ENCODE data around the gene KCNIP1. TPM values are rescaled to one million over a fixed set of nuclear protein-coding genes. Genes with fewer than 3 reads are reported as not detected.

The KCNIP1 gene
- total RNA-seq, 1 experiment from 2014 or later: not detected

DNA sequence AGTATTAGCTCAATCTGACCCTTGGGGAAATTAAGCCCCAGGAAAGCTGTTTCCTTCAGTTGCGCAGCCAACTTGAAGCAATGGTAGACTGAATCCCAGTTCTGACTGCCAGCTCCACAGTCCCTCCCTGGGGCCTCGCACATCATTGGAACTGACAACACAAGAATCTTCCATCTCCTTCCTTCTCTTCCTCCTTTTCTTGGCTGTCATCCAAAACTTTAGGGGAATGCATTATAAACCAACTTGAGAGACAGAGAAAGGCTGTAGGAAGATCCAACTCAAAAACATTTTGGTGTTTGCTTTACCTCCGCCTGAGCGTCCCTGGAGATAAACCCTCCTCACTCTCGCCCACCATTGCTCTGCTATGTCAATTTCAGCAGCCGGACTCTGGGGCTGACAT lies 16.6 kb downstream of the KCNIP1 start:
- H3K27me3 ChIP-seq (ENCODE audit: insufficient read depth, low read length): peaks cover 37% of the 10 kb centered on the region
- no peak overlapping the region for H3K4me2 ChIP-seq (ENCODE audit: low read length)
- no peaks in the 10 kb centered on the region for H3K9me2 ChIP-seq (ENCODE audit: insufficient read depth)
- no peaks in the 10 kb centered on the region for H3K79me2 ChIP-seq (ENCODE audit: insufficient read depth, low read length)
- no peaks in the 10 kb centered on the region for H3K36me3 ChIP-seq (ENCODE audit: control insufficient read depth in 1 of 2, insufficient read depth in 2 of 2, low read length in 2 of 2)
- H4K20me1 ChIP-seq (ENCODE audit: insufficient read depth): no peaks in the 10 kb centered on the region
- DNase-seq (ENCODE audit: low read depth, low spot score) (no peak), ATAC-seq (no peak)
- H3K27ac ChIP-seq (ENCODE audit: low read depth, low read length): no peak overlapping the region
- BruUV-seq (replicated peaks): no TSS peak
- ChIA-PET RAD21 (ENCODE audit: low non-redundant PET in 1 of 2, low total read pairs in 2 of 2, uncharacterized antibody in 2 of 2, unreplicated experiment in 2 of 2) (no interaction called here), POLR2A (no interaction called here), CTCF (no interaction called here)
- TF ChIP-seq CEBPB (IDR thresholded peaks at IDR 0.05; ENCODE audit: low read depth) (no peak), ATF3 (IDR thresholded peaks at IDR 0.05) (no peak), YY1 (IDR thresholded peaks at IDR 0.05; ENCODE audit: extremely low read depth, insufficient replicate concordance, low read depth, low read length) (no peak), SRF (IDR thresholded peaks at IDR 0.05; ENCODE audit: low read depth) (no peak), JUND (IDR thresholded peaks at IDR 0.05) (no peak)
- no peak overlapping the region for H3K9ac ChIP-seq (ENCODE audit: low read length)
- peaks cover 11 to 14% of the 10 kb centered on the region in 2 experiments for H3K4me1 ChIP-seq (ENCODE audit: control insufficient read depth in 1 of 2, insufficient read depth in 2 of 2, low read length in 2 of 2)
- intact Hi-C loops (cut with micrococcal nuclease): no loop called here
- H3K4me3 ChIP-seq (replicated peaks in 1 of 2; ENCODE audit: low read depth in 1 of 2, low read length in 2 of 2): no peak overlapping the region
- no peak overlapping the region for H2AFZ ChIP-seq (ENCODE audit: low read depth, low read length, poor library complexity, severe bottlenecking)
- H3K9me3 ChIP-seq (ENCODE audit: control insufficient read depth in 1 of 2, insufficient read depth in 1 of 2, low read depth in 1 of 2, low read length in 2 of 2): no peaks in the 10 kb centered on the region

DNA sequence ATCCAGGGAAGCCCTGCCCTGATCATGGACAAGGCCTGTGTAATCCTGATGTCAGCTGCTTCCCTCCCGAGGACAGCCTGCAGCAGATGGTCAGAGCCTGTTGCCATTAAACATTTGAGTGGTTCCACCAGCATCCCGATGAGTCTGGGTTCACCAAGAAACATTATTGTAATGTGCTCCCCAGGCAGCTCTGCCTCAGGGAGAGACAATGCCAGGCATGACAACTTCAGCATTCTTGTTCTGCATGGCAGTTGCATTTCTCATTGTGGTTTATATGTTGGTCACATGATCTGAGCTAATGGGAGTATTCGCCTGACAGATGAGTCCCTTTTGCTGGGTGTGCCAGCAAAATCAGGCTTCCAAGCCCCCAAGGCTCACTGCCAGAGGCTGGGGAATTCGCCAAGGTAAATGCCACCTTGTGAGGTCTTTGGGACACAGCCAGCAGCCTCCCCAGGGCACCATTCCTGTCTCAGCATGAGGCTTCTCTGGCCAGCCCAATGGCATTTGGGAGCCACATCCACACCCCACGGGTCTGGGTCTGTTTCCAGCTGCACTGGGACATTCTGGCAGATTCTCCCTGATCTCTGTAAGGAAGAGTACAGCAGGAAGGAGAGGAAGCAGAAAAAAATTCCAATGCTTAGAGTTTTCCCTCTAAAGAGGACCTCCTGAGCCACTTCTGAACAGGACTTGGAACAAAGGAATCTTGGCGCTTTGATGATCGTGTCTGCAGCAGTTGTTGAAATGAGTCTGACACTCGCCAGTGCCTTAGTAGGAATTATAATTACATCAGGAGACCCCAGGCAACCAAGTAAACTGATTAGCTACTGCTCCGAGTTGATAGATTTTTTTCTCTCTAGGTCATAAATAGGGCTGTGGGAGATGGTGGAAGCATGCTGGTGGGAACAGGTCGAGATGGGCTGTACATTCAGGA lies 18.7 kb downstream of the KCNIP1 start:
- Histone ChIP-seq H3K27me3 (ENCODE audit: insufficient read depth, low read length) (peaks cover 30% of the 10 kb centered on the region), H3K4me1 (ENCODE audit: control insufficient read depth in 1 of 2, insufficient read depth in 2 of 2, low read length in 2 of 2) (peaks cover 11 to 14% of the 10 kb centered on the region in 2 experiments), H3K9me3 (ENCODE audit: control insufficient read depth in 1 of 2, insufficient read depth in 1 of 2, low read depth in 1 of 2, low read length in 2 of 2) (no peaks in the 10 kb centered on the region), H2AFZ (ENCODE audit: low read depth, low read length, poor library complexity, severe bottlenecking) (no peak overlapping the region), H3K36me3 (ENCODE audit: control insufficient read depth in 1 of 2, insufficient read depth in 2 of 2, low read length in 2 of 2) (no peaks in the 10 kb centered on the region), H3K27ac (ENCODE audit: low read depth, low read length) (no peak overlapping the region), H3K9me2 (ENCODE audit: insufficient read depth) (no peaks in the 10 kb centered on the region), H3K4me2 (ENCODE audit: low read length) (peak overlapping the region; percentile 23), H3K4me3 (replicated peaks in 1 of 2; ENCODE audit: low read depth in 1 of 2, low read length in 2 of 2) (no peak overlapping the region), H3K9ac (ENCODE audit: low read length) (no peak overlapping the region), H4K20me1 (ENCODE audit: insufficient read depth) (no peaks in the 10 kb centered on the region), H3K79me2 (ENCODE audit: insufficient read depth, low read length) (no peaks in the 10 kb centered on the region)
- no TSS peak for BruUV-seq (replicated peaks)
- POLR2A ChIA-PET: no interaction called here
- CTCF ChIA-PET: no interaction called here
- DNase-seq (ENCODE audit: low read depth, low spot score): no peak
- intact Hi-C loops (cut with micrococcal nuclease): no loop called here
- RAD21 ChIA-PET (ENCODE audit: low non-redundant PET in 1 of 2, low total read pairs in 2 of 2, uncharacterized antibody in 2 of 2, unreplicated experiment in 2 of 2): no interaction called here
- peak; percentile 45 for ATAC-seq
- TF ChIP-seq TCF7L2 (IDR thresholded peaks at IDR 0.05; ENCODE audit: borderline replicate concordance, extremely low read depth, insufficient read depth, insufficient read length) (no peak), POLR2AphosphoS5 (IDR thresholded peaks at IDR 0.05; ENCODE audit: low read depth, low read length) (no peak), SRF (IDR thresholded peaks at IDR 0.05; ENCODE audit: low read depth) (no peak), RAD21 (IDR thresholded peaks at IDR 0.05; ENCODE audit: low read depth) (no peak), FOSL1 (IDR thresholded peaks at IDR 0.05; ENCODE audit: low read depth) (no peak), REST (IDR thresholded peaks at IDR 0.05; ENCODE audit: low read depth) (no peak), EZH2 (IDR thresholded peaks at IDR 0.05) (no peak), EZH2phosphoT487 (IDR thresholded peaks at IDR 0.05; ENCODE audit: borderline replicate concordance) (no peak), EGR1 (IDR thresholded peaks at IDR 0.05; ENCODE audit: low read depth) (no peak), SP1 (IDR thresholded peaks at IDR 0.05; ENCODE audit: low read depth) (no peak), ZNF274 (IDR thresholded peaks at IDR 0.05; ENCODE audit: low read depth, low read length) (no peak)
- TF ChIP-seq, protein P1, sequence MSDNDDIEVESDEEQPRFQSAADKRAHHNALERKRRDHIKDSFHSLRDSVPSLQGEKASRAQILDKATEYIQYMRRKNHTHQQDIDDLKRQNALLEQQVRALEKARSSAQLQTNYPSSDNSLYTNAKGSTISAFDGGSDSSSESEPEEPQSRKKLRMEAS (IDR thresholded peaks at IDR 0.05): no peak
